GM19328 (cell line): ENCODE results near the gene HEXD.
"Not testable (repeated sequence)": the region's sequence is repeated elsewhere in the genome, so short reads cannot be mapped to it uniquely, and the experiment has no call there.

ENCODE experiments used
- ATAC-seq: cut with Tn5 transposase; IDR thresholded peaks from one replicate; pipeline ENCODE4 v1.9.1; 2021; ENCODE audit warnings: mild to moderate bottlenecking, moderate library complexity; ENCODE audit not compliant: unreplicated experiment

HEXD gene

DNA sequence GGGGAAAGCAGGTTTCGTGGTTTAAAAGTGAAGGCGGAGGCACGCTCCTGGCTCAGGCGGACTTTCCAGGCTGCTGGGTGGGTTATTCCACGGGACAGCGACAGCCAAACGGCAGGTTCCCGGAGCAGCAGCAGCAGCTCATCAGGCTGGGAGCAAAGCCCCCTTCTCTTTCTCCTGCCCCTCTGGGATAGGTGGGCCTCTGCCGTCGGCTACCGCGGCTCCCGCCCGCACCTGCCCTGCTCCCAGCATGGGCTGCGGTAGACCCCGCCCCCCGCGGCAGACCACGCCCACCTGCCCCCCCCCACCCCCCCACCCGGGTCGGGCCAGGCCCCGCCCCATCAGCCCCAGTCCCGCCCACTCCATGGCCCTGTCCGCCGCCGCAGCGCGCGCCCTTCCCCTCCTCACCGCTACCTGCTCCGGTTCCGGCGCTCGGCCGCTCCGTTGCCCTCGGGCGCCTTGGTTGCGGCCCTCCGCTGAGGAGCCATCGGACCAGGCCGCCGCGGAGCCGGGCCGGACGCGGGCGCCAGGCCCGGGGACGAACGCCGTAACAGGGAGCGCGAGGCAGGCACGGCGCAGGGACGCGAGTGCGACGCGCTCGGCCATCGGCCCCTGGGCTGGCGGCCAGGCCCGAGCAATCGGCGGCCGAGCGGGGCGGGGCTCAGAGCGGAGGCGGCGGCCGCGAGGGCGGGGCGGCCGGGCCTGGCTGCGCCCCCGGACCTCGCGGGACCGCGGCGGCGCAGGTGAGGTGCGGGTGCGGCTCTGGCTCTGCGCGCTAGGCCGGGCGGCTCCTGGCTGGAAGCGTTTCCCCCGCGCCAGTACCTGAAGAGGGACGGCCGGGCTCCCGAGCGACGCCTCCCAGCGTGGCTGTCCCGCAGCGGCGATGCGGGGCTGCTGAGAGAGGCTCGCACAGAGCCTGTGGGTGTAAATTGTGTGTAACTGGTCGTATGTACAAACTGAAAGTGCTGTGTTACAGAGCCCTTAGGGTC, at the start of gene HEXD, which contains the start of gene OGFOD3:
HEXD (plus strand) TSS at position 347 of the 986 bp plus-strand sequence. CDS start 1,453 bp downstream, outside the sequence.
OGFOD3 (minus strand) TSS at position 586 of the 986 bp plus-strand sequence; CDS start at position 485, 101 bp downstream.
- ATAC-seq: peak; percentile 83

- ATAC-seq: no peak
These were observed 48.9 kb upstream of the HEXD start for GRCh38 chr17:82369211-82369610.

DNA sequence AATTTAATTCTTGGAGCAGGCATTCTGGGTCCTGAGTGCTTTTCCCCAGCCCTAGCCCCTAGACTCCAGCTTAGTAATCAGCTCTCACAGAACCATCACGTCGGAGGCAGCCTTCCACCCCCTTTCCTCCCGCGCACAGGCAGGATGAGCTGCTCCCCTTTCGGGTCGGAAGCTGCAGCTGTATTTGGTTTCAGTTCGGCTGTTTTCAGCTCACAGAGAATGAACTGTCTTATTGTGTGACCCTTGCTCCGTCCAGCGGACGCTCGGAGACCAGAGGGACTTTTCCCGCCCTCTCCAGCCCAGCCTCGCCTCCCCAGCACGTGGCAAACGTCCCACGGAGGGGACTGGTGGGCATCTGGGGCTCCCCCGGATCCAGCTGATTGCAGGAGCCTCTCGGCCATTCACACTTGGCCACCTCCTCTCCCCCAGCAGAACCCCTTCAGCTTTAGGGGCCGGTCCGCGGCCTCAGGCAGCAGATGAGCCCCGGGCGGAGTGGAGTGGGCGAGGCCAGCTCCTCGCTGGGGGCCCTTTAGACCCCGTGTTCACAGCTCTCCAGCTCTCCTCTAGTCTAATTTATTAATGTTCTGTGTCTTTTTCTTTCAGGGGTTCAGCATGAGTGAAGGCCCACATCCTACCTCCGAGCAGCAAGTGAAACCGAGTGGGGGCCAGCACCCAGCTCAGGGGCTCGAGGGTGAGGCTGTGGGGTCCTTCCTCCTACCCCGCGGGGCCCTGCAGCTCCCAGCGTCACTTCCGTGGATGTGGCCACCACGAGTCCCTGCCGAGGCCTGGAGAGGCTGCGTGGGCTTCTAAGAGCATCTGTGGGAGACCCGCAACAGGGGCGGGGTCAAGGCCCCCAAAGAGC, 47.4 kb upstream of the HEXD start:
- ATAC-seq: no peak

DNA sequence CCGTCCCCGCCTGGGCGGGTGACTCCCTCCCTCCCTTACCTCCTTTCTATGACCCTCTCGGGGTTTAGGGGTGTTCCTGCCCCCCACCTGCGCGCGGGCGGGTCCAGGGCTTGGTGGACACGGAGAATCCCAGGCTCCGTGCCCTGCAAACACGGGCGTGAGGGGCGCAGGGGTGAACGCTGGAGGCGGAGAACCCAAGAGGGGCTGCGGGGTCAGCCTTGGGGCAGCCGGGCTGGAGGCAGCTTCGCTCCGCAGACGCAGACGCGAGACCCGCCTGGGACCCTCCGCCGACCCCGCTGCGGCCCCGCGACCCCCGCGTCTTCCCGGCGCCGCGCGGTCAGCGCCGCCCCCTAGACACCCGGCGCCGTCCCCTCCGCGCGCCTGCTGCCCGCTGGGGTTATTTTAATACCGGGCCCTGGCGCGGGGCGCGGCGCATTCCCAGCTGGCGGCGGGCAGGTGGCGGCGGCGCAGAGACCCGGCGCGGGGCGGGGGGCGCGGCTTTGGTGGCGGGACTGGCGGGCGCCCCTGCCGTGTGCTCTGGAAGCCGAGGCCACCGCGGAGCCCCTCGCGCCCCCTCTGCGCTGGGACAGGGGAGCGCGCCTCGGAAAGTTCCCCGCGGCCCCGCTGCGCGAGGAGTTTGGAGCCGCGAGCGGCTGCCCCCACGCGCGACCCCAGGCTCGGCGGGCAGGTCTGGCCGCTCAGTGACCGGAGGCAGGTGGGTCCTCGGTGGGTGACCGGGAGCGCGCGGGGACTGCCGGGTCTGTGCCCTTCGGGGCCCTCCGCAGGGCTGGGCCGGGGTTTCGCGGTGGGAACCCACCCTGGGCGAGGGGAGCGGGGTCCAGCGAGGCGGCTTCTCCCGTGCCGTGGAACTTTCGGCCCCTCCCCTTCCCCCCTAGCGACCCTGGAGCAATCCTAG, 46.6 kb upstream of the HEXD start, which contains the start of gene UTS2R:
UTS2R (plus strand) TSS at position 433 of the 916 bp plus-strand sequence. CDS start 2,560 bp downstream, outside the sequence.
- ATAC-seq: no peak

- no peak for ATAC-seq
These were observed 45.7 kb upstream of the HEXD start for GRCh38 chr17:82372249-82373071.

DNA sequence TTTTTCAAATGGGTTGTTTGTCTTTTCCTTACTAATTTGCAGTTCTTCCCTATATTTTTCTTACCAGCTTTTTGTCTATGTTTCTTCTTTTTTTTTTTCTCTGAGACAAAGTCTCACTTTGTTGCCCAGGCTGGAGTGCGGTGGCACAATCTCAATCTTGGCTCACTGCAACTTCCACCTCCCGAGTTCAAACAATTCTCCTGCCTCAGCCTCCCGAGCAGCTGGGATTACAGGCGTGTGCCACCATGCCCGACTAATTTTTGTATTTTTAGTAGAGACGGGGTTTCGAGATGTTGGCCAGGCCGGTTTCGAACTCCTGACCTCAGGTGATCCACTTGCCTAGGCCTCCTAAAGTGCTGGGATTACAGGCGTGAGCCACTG, 45.1 kb upstream of the HEXD start:
- ATAC-seq: not testable (repeated sequence)

DNA sequence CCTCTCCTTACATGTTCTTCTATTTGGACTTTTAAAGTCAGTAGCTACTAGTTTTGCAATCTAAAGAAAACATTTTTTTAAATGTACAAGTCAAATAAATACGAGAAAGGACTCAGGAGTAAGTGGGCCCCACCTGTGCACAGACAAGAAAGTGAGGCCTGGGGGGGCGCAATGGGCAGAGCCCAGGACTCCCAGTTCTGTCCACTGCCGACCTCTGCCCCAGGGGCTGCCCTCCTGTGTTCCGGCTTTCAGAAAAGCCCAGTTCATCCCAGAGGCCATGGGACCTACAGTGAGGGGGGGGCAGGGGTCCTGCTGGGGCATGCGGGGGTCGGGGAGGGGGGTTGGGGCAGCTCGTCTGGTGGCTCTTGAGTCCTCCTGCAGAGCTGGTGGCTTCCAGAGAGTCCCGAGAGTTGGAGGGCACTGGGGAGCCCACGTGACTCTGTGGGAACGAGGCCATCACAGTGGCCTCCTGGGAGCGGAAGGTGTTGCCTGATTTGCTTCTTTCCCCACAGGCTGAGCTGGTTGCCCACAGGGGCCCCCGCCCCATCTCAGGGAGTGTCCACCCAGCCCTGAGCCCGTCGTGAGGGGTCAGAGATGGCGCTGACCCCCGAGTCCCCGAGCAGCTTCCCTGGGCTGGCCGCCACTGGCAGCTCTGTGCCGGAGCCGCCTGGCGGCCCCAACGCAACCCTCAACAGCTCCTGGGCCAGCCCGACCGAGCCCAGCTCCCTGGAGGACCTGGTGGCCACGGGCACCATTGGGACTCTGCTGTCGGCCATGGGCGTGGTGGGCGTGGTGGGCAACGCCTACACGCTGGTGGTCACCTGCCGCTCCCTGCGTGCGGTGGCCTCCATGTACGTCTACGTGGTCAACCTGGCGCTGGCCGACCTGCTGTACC, 44.2 kb upstream of the HEXD start:
- no peak for ATAC-seq

DNA sequence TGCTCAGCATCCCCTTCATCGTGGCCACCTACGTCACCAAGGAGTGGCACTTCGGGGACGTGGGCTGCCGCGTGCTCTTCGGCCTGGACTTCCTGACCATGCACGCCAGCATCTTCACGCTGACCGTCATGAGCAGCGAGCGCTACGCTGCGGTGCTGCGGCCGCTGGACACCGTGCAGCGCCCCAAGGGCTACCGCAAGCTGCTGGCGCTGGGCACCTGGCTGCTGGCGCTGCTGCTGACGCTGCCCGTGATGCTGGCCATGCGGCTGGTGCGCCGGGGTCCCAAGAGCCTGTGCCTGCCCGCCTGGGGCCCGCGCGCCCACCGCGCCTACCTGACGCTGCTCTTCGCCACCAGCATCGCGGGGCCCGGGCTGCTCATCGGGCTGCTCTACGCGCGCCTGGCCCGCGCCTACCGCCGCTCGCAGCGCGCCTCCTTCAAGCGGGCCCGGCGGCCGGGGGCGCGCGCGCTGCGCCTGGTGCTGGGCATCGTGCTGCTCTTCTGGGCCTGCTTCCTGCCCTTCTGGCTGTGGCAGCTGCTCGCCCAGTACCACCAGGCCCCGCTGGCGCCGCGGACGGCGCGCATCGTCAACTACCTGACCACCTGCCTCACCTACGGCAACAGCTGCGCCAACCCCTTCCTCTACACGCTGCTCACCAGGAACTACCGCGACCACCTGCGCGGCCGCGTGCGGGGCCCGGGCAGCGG, 43.4 kb upstream of the HEXD start:
- ATAC-seq: no peak

GRCh38 chr17:82375359-82376041, 42.6 kb upstream of the HEXD start:
- no peak for ATAC-seq

DNA sequence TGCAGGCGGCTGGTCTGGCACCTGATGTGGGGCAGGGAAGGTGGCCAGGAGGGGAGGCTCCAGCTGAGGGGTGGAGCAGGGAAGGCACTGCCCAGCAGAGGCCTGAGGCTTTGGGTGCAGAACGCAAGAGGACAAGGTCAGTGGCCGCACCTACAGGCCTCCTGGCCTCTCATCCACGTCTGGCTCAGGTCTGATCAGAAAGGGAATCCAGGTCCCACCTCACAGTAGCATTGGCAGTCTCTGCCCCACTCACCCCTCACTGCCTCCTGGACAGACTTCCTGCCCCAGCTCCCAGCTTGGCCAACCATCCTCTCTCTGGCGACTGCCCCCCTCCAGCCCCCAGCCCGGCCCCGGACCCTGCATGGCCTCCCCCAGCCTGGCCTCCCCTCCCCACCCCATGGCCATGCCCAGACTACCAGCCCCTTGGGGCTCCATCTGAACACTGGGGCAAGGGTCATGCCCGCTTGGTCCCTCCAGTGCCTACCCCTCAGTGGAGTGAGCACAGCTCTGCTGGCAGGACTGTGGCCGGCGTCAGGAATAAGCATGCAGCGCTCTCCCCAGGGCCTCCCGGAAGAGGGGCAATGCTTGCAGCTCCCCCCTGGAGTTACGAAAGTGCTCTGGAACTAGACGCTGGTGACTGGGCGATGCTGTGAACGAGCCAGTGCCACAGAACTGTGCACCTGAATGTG, 42.0 kb upstream of the HEXD start:
- ATAC-seq: no peak

GRCh38 chr17:82377294-82377693, 40.9 kb upstream of the HEXD start:
- ATAC-seq: not testable (repeated sequence)

GRCh38 chr17:82377924-82378740, 40.0 kb upstream of the HEXD start:
- ATAC-seq: no peak

DNA sequence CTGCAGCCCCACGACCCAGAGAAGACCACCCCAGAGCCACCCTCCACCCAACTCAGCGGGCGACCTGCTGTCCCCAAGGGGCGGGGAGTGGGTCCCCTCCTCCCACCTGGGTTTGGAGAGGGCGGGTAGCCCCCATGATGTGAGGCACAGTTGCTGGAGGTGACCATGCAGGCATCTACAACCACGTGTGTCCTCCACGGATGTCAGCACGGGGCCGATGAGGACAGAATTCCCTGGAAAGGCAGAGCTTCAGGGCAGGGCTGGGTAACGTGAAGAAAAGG, 39.5 kb upstream of the HEXD start:
- ATAC-seq: no peak

DNA sequence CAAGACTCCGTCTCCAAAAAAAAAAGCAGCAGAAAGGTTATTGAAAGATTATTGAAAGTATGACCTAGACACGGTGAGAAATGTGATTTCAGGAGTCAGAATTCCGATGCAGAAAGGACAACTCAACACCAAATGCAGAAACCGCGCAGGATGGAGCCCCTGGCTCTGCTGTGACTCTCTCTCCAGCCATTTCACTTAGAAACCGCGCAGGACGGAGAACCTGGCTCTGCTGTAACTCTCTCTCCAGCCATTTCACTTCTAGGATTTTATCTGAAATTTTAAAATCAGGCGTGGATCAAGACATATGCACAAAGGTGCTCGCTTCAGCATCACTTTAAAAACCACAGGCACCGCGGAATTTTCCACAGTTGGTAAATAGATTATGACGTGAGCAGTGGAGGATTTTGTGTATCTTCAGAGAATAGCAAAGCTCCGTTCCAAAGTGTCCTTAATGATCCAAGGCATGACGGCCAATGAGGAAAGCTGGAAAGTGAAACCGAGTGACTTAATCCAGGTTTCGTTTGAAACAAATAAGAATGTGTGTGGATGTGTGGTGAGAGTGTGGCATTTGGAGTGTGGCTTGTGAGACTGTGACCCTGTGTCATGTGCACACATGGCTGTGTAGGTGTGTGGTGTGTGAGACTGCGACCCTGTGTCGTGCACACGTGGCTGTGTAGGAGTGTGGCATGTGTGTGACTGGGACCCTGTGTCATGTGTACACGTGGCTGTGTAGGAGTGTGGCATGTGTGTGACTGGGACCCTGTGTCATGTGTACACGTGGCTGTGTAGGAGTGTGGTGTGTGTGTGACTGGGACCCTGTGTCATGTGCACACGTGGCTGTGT, 37.1 kb upstream of the HEXD start:
- ATAC-seq: no peak

GRCh38 chr17:82381703-82382009, 36.5 kb upstream of the HEXD start:
- ATAC-seq: not testable (repeated sequence)
